Common myeloid progenitor, CD34-positive (primary cell): Measurements from ENCODE around the gene MUC20.
"Not testable (repeated sequence)": the region's sequence is repeated elsewhere in the genome, so short reads cannot be mapped to it uniquely, and the experiment has no call there.

ENCODE experiments used
- CTCF ChIA-PET: fragments of 350-600 bp; sonication (Branson Sonifier 250); formaldehyde crosslinking; loops from one replicate; lab custom pipeline; 2021; ENCODE audit warnings: antibody characterized with exemption; lab: Charles Lee
- POLR2A ChIA-PET: fragments of 350-600 bp; sonication (Branson Sonifier 250); formaldehyde crosslinking; loops from one replicate; lab custom pipeline; 2021; ENCODE audit warnings: antibody characterized with exemption; lab: Charles Lee
- DNase-seq, 3 donors: peaks; one replicate each; pipeline versions ENCODE4 v3.0.0 to v3.0.0-alpha.2; 2013
- H3K27ac ChIP-seq, 2 experiments: 1 replicate in 1 of 2; 2 replicates in 1 of 2; pipeline ENCODE4 v1.7.0; 2013; ENCODE audit warnings: inconsistent platforms in 2 of 2, low read length in 2 of 2, mild to moderate bottlenecking in 2 of 2, low read depth in 1 of 2, moderate library complexity in 1 of 2; ENCODE audit not compliant: severe bottlenecking in 2 of 2, insufficient read depth in 1 of 2, poor library complexity in 1 of 2
- H3K27me3 ChIP-seq, 5 experiments: replicated peaks in 2 of 5; 1 replicate in 3 of 5; 2 replicates in 2 of 5; pipeline versions ENCODE4 v1.6.1 to v1.7.0; 2013; ENCODE audit warnings: low read length in 4 of 5, mild to moderate bottlenecking in 2 of 5, moderate library complexity in 2 of 5, inconsistent platforms in 1 of 5; ENCODE audit not compliant: insufficient read depth in 5 of 5, control insufficient read depth in 4 of 5
- H3K36me3 ChIP-seq, 4 experiments: 1 replicate in 2 of 4; 2 replicates in 2 of 4; pipeline versions ENCODE4 v1.6.1 to v1.7.0; 2013; ENCODE audit warnings: low read length in 3 of 4, control low read depth in 1 of 4, mild to moderate bottlenecking in 1 of 4; ENCODE audit not compliant: control insufficient read depth in 4 of 4, insufficient read depth in 4 of 4
- H3K4me1 ChIP-seq, 4 experiments: 1 replicate in 3 of 4; 2 replicates in 1 of 4; pipeline versions ENCODE4 v1.6.1 to v1.7.1; 2013; ENCODE audit warnings: low read length in 3 of 4, mild to moderate bottlenecking in 3 of 4, control low read depth in 1 of 4, inconsistent platforms in 1 of 4, moderate library complexity in 1 of 4; ENCODE audit not compliant: control insufficient read depth in 4 of 4, insufficient read depth in 4 of 4; ENCODE audit errors: control extremely low read depth in 1 of 4
- H3K4me3 ChIP-seq, 7 experiments: 1 replicate in 4 of 7; 2 replicates in 3 of 7; pipeline versions ENCODE4 v1.5.1 to v1.7.0; 2013; ENCODE audit warnings: mild to moderate bottlenecking in 7 of 7, low read length in 6 of 7, moderate library complexity in 6 of 7, inconsistent platforms in 2 of 7, low read depth in 2 of 7, control low read depth in 1 of 7; ENCODE audit not compliant: insufficient read depth in 4 of 7, control insufficient read depth in 1 of 7; ENCODE audit errors: extremely low read depth in 1 of 7
- H3K9me3 ChIP-seq, 5 experiments: 1 replicate in 4 of 5; 2 replicates in 1 of 5; pipeline versions ENCODE4 v1.6.1 to v1.7.1; 2013; ENCODE audit warnings: low read length in 4 of 5, mild to moderate bottlenecking in 2 of 5, inconsistent platforms in 1 of 5, low read depth in 1 of 5, moderate library complexity in 1 of 5; ENCODE audit not compliant: control insufficient read depth in 4 of 5, insufficient read depth in 2 of 5; ENCODE audit errors: control extremely low read depth in 1 of 5
- WGBS: methylation state at CpG from one replicate; pipeline ENCODE4 v1.1.5; 2013; ENCODE audit not compliant: insufficient coverage; 5-methylcytosine and 5-hydroxymethylcytosine counted together

Gene MUC20

GRCh38 chr3:195727606-195728195, 6.9 kb downstream of the MUC20 start:
- POLR2A ChIA-PET: no interaction called here
- Histone ChIP-seq H3K27ac (no peak overlapping the region), H3K27me3 (peaks cover 0 to 2% (median 0%) of the 10 kb centered on the region in 5 experiments), H3K36me3 (no peaks in the 10 kb centered on the region), H3K9me3 (no peaks in the 10 kb centered on the region), H3K4me1 (no peaks in the 10 kb centered on the region), H3K4me3 (no peak overlapping the region)
- peak in 2 of 3 donors; percentile 34 to 53 for DNase-seq
- CTCF ChIA-PET: no interaction called here
- 58% methylated on average over 6 of the region's 7 CpGs for WGBS

- CTCF ChIA-PET, H3K4me3 ChIP-seq, H3K36me3 ChIP-seq, H3K27me3 ChIP-seq, DNase-seq, H3K27ac ChIP-seq, H3K9me3 ChIP-seq, POLR2A ChIA-PET, H3K4me1 ChIP-seq: not testable (repeated sequence)
- 100% methylated on average over 1 of the region's 5 CpGs for WGBS
Measured at GRCh38 chr3:195728789-195729188, 8.0 kb downstream of the MUC20 start.

- Histone ChIP-seq H3K27me3 (peaks cover 0 to 2% (median 0%) of the 10 kb centered on the region in 5 experiments), H3K4me3 (no peak overlapping the region), H3K4me1 (no peaks in the 10 kb centered on the region), H3K27ac (no peak overlapping the region), H3K36me3 (no peaks in the 10 kb centered on the region), H3K9me3 (no peaks in the 10 kb centered on the region)
- ChIA-PET POLR2A (no interaction called here), CTCF (interaction anchor here (1.0 kb wide), 1 partner anchor 10 kb away, joined by 3 read pairs; no protein-coding TSS in a partner anchor)
- 94% methylated on average over 18 of the region's 18 CpGs for WGBS
- no peak for DNase-seq
Measured at GRCh38 chr3:195729476-195730251, 8.9 kb downstream of the MUC20 start.

GRCh38 chr3:195731356-195731905, 10.7 kb downstream of the MUC20 start:
- no peaks in the 10 kb centered on the region for H3K4me1 ChIP-seq
- no peak overlapping the region for H3K27ac ChIP-seq
- H3K9me3 ChIP-seq: no peaks in the 10 kb centered on the region
- no peak overlapping the region for H3K4me3 ChIP-seq
- POLR2A ChIA-PET: no interaction called here
- DNase-seq: no peak
- no peaks in the 10 kb centered on the region for H3K36me3 ChIP-seq
- peaks cover 0 to 4% (median 0%) of the 10 kb centered on the region in 5 experiments for H3K27me3 ChIP-seq
- CTCF ChIA-PET: no interaction called here
- WGBS: 98% methylated on average over 11 of the region's 11 CpGs

GRCh38 chr3:195732940-195733339, 12.2 kb downstream of the MUC20 start:
- 99% methylated on average over 12 of the region's 12 CpGs for WGBS
- ChIA-PET POLR2A (no interaction called here), CTCF (no interaction called here)

GRCh38 chr3:195735036-195735695, 14.4 kb downstream of the MUC20 start:
- Histone ChIP-seq H3K27me3 (peaks cover 0 to 4% (median 0%) of the 10 kb centered on the region in 5 experiments), H3K27ac (no peak overlapping the region), H3K9me3 (no peaks in the 10 kb centered on the region), H3K4me1 (no peaks in the 10 kb centered on the region), H3K4me3 (no peak overlapping the region), H3K36me3 (no peaks in the 10 kb centered on the region)
- 94% methylated on average over 16 of the region's 16 CpGs for WGBS
- DNase-seq: no peak
- ChIA-PET POLR2A (no interaction called here), CTCF (interaction anchor here (0.8 kb wide), 1 partner anchor 115 kb away, joined by 3 read pairs; no protein-coding TSS in a partner anchor)

More at GRCh38 chr3:195732940-195733339, 12.2 kb downstream of the MUC20 start:
- Histone ChIP-seq H3K9me3 (no peaks in the 10 kb centered on the region), H3K27me3 (peaks cover 0 to 4% (median 0%) of the 10 kb centered on the region in 5 experiments), H3K4me3 (no peak overlapping the region), H3K27ac (no peak overlapping the region), H3K36me3 (no peaks in the 10 kb centered on the region), H3K4me1 (no peaks in the 10 kb centered on the region)
- DNase-seq: no peak
